Activated CD8-positive, alpha-beta memory T cell treated with anti-CD3 and anti-CD28 coated beads, Interleukin-2, amount 50 U/mL, for 24 hours (primary cell): ENCODE data around the gene NUMA1.

ENCODE experiments used
- DNase-seq: peaks from one replicate; pipeline ENCODE4 v3.0.0-alpha.2; 2020; ENCODE audit errors: extremely low read depth

NUMA1 gene

DNA sequence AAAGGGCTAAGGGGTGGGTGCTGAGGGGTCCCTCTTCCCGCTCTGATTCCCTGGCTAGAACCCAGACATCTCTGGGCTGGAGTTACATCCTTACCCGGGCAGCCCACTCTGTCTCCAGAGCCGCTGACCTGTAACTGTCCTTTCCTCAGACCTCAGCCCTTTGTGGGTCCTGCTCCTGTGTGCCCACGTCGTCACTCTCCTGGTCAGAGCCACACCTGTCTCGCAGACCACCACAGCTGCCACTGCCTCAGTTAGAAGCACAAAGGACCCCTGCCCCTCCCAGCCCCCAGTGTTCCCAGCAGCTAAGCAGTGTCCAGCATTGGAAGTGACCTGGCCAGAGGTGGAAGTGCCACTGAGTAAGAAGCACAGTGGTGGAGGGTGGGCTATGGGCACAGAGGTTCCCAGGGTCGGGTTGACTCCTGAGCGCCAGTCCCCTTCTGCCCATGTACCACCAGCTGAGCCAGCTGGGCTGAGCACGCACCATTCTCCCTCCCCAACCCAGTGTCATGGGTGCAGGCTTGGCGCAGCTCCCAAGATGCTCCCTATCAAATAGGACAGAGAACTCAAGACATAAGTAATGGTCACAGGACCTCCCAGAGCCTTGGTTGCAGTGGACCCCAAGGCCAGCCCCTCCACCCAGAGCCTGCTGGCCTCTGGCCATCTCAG lies 80.0 kb downstream of the NUMA1 start:
- no peak for DNase-seq

- DNase-seq: no peak
These were observed 80.5 kb downstream of the NUMA1 start for GRCh38 chr11:71999798-72000197.

DNA sequence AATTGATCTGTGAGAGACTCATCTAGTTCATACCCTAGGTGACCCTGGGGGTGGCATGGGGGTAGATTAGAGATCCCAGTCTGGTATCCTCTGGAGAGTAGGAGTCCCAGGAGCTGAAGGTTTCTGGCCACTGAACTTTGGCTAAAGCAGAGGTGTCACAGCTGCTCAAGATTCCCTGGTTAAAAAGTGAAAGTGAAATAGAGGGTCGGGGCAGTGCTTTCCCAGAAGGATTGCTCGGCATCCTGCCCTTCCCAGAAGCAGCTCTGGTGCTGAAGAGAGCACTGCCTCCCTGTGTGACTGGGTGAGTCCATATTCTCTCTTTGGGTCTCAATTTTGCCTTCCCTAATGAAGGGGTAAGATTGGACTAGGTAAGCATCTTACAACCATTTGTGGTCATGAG lies 81.0 kb downstream of the NUMA1 start:
- no peak for DNase-seq

DNA sequence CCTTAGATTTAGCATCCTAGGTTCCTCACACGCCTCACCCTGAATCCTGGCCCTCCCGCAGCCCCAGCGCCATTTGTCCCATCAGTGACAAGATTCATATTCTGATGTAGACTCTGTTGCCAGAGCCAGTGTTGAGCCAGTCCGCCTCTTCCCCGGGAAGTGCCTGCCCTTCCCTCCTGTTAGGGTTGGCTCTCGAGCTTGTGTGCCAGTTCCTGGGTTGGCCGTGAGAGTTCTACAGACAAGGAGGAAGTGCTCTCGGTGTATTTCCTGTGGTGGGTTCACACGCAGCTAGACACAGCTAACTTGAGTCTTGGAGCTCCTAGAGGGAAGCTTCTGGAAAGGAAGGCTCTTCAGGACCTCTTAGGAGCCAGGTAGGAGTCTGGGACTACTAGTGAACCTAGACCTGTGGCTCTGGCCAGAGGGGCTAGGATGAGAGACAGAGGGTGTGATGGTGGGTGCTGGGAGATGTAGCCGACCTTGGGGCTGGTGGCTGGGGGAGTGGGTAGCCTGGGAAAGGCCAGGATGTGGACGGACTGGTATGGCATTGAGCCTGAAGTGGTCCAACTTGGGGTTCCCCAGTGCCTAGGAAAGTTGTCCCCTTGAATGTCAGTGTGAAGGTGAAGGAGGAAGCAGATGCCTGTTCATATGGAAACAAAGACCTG lies 81.6 kb downstream of the NUMA1 start, which contains the start of gene IL18BP:
TSS of gene IL18BP (plus strand) at position 261 of the 662 bp plus-strand sequence. CDS start 1,076 bp downstream, outside the sequence.
- DNase-seq: no peak

DNA sequence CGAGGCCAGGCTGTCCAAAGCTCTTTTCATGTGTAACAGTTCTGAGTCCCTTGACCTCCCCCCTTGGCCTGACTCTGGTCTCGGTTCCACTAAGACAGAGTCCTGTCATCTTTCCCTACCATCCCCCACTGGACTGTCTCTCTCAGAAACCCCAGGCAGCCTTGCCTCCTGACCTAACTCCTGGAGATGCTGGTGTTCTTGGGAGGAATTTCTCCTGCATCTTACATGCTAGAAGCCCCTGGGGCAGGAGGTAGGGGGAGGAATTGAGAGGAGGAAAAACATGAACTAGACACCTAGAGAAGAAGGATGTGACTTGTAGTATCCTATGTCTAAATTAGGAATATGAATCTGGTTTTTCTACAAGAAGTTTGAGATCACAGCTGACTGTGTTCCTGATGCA lies 82.3 kb downstream of the NUMA1 start:
- DNase-seq: no peak

DNA sequence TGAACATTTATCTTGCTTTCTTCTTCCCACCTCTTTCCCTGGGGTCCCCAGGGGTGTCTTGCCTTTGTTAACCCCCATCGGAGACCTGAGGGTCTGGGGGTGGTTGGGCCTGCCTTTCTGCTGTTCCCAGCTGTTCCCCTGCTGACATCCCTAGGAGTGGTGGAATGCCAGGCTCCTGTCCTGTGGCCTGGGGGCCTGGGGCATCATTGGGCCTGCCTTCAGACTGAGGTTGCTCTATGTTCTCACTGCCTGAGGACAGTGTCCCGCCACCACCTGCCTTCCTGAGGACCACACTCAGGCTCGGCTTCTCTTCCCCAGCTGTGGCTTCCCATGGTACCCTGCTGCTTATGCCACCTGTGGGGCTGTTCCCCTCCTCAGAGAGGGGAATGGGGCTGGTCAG lies 82.7 kb downstream of the NUMA1 start:
- DNase-seq: no peak

- DNase-seq: no peak
These were observed 83.4 kb downstream of the NUMA1 start for GRCh38 chr11:71996946-71997345.

DNA sequence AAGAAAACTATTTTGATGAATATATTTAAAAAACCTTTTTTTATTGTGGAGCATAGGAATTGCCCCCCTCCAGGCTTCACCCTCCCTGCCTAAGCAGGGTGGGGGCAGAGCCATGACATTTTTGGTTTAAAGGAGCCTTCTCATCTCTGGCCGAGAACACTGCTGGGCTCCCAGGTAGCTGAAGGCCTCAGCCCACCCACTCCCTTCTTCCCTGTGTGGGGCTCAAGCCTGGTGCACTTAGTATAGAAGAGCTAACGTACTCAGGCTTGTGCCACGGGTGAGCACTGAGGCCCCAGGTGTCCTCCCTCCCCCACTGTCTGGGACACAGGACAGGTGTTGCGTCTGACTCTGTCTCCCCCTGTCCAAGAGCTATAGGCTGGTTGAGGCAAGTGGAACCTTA lies 83.8 kb downstream of the NUMA1 start:
- no peak for DNase-seq

- DNase-seq: no peak
These were observed 84.5 kb downstream of the NUMA1 start for GRCh38 chr11:71995726-71996291.

DNA sequence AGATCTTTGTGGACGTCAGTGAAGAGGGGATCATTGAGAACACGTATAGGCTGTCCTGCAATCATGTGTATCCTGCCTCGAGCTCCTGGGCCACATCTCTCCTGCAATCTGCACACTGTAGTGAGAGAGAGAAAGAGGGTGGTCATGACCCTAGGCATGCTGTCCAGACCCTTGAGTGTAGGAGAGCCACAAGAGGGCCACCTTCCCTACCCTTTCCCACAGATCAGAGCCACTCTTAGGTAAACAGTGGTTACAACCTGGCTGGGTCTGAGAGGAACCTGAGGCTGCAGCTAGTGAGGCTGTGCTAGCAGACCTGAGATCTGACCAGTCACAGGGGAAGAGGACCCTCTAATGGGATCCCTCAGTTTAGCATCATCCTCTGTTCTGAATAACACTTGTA lies 85.6 kb downstream of the NUMA1 start:
- no peak for DNase-seq

- no peak for DNase-seq
These were observed 88.1 kb downstream of the NUMA1 start for GRCh38 chr11:71992136-71992730.

- no peak for DNase-seq
These were observed 88.8 kb downstream of the NUMA1 start for GRCh38 chr11:71991494-71991893.

DNA sequence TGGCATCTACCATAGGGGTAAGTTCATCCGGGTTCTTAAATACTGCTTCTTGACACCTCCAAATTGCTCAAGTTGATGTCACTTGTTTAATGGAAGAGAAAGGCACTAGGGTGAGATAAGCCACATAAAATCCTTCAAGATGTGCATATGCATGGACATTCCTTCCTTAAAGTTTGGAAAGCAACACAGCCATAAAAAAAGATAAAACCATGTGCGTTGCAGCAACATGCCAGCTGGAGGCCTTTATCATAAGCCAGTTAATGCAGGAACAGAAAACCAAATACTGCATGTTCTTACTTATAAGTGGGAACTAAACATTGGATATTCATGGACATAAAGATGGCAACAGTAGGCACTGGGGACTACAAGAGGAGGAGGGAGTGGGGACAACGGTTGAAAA lies 89.6 kb downstream of the NUMA1 start:
- DNase-seq: no peak

DNA sequence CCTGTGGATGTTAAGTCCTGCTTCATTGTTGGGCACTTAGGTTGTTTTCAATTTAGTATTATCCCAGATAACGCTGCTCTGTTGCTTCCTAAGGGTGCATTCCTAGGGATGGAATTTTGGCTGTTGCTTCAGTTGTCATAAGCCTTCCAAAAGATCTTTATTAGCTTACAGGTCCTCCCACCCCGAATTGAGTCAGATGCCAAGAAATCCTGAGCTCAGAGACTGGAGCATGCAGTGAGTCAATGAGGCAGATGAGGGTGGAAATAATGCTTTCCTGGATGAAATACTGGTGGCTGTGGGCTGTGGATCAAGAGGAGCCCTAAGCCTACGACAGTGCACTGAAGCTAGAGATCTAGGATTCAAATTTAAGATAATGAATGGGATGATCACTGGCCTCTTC lies 92.3 kb downstream of the NUMA1 start:
- DNase-seq: no peak

GRCh38 chr11:71987521-71987920 lies 92.8 kb downstream of the NUMA1 start:
- DNase-seq: no peak

GRCh38 chr11:71986131-71986530 lies 94.2 kb downstream of the NUMA1 start:
- DNase-seq: no peak

DNA sequence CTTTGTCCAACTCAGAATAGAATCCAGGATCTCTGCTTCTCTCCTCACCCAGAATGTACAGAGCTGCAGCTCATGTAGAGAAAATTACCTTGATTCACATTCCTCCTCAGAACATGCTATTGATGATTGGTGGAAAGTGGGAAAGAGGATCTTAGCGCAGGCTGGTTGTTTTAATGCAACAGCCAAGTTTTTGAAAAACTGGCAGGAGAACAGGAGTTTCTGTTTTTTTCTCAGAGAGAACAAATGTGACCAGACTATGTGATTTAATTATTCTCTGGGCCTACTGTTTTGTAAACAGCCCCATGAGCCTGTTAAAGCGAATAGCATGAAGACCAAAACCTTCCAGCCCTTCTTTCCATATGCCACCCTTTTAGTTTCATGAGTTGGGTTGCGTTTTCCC lies 100.7 kb downstream of the NUMA1 start:
- no peak for DNase-seq

DNA sequence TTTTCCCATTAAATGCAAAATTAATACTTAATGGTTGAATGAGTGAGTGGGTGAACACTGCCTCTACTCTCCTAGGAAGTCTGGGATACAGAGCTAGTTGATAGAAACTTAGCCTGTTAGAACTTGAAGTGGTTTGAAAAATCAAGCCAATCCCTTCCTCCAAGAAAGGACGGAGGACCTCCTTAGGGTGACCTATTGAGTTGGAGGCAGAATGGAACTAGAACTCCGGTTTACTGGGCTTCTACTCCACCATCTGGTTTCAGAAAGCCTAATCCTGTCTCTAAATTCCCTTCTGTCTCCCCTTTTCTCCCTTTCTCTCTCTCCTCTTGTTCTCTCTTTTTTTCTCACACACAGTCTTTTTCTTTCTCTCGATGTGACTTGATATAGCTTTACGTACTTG lies 101.2 kb downstream of the NUMA1 start:
- DNase-seq: no peak

DNA sequence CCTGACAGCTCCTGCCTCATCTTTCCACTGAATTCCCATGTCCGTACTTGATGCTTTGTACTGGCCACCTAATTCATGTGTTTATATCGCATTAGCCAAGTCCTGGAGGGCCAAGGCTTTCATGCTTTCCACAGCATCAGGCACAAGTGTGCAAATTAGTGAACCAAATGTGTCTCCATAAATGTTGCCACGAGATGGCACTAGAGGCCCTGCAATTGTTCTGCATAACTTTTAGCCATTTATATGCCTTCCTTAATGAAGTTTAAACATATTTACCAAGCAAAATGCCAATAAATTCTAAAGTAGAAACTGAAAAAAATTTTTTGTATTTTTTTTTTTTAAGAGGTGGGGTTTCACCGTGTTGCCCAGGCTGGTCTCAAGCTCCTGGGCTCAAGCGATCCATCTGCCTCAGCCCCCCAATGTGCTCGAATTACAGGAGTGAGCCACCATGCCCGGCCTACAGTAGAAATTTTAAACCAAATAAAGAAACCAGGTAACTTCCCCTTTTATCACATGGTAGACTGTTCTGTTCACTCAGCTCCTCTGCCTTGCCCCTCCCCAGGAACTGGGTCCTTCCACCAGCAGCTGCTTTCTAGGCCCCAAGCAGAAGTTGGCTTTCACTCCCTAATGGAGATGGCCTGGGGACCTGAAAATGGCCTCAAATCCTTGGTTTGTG lies 102.5 kb downstream of the NUMA1 start:
- no peak for DNase-seq

DNA sequence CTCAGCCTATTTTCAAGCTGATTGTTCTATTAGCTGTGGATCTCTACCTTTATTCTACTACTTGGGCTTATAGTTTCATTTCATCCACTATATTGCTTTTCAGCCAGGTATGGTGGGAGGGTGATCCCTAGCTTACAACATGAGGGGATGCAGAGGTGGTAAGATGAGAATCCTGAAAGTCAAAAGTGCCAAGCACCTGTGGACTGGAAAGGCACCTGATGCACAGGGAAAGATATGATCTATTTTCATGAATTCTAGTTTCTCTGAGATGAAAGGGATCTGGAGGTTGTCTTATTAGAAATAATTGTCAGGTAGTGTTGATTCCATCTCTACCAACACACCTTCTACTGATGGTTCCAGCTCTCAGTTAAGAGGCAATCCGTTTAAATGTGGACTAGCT lies 103.3 kb downstream of the NUMA1 start:
- no peak for DNase-seq

- DNase-seq: no peak
These were observed 103.8 kb downstream of the NUMA1 start for GRCh38 chr11:71976551-71976950.

- no peak for DNase-seq
These were observed 108.7 kb downstream of the NUMA1 start for GRCh38 chr11:71971680-71972079.
